Stimulated activated memory B cell treated with anti-CD40 and anti-IgM and Interleukin-4, amounts not matched to agents 10 μg/mL and 1 μg/mL and 100 μg/mL, for 72 hours (primary cell): ENCODE measurements around the gene ARSB.
"Not testable (repeated sequence)": the region's sequence is repeated elsewhere in the genome, so short reads cannot be mapped to it uniquely, and the experiment has no call there.

Experiments used
- ATAC-seq: fragments of 150-1000 bp; cut with Tn5 transposase; 2 replicates; pipeline ENCODE4 v1.10.0; 2021
- H3K27ac Mint-ChIP-seq: one replicate; pipeline ENCODE4 v1.8.0; 2022; ENCODE audit warnings: mild to moderate bottlenecking, mixed read lengths
- H3K27me3 Mint-ChIP-seq: one replicate; pipeline ENCODE4 v1.8.0; 2022; ENCODE audit warnings: mixed read lengths
- H3K36me3 Mint-ChIP-seq: one replicate; pipeline ENCODE4 v1.8.0; 2022; ENCODE audit warnings: mixed read lengths
- H3K4me1 Mint-ChIP-seq: one replicate; pipeline ENCODE4 v1.8.0; 2022; ENCODE audit warnings: mixed read lengths
- H3K4me3 Mint-ChIP-seq: one replicate; pipeline ENCODE4 v1.8.0; 2022; ENCODE audit warnings: mild to moderate bottlenecking, moderate library complexity, mixed read lengths
- H3K9me3 Mint-ChIP-seq: one replicate; pipeline ENCODE4 v1.8.0; 2022; ENCODE audit warnings: mixed read lengths

Gene ARSB

GRCh38 chr5:78879516-78879915 is 105.6 kb downstream of the ARSB start:
- ATAC-seq: no peak
- Mint-ChIP-seq H3K4me3 (no peak overlapping the region), H3K27ac (no peak overlapping the region), H3K36me3 (peaks cover 17% of the 10 kb centered on the region), H3K4me1 (no peaks in the 10 kb centered on the region), H3K27me3 (no peaks in the 10 kb centered on the region), H3K9me3 (no peaks in the 10 kb centered on the region)

- not testable (repeated sequence) for H3K4me3 Mint-ChIP-seq, H3K9me3 Mint-ChIP-seq, H3K4me1 Mint-ChIP-seq, H3K27ac Mint-ChIP-seq, H3K27me3 Mint-ChIP-seq, ATAC-seq
- H3K36me3 Mint-ChIP-seq: peaks cover 38% of the 10 kb centered on the region
Measured at GRCh38 chr5:78866076-78866475, 119.0 kb downstream of the ARSB start.

GRCh38 chr5:78858364-78858763 is 126.7 kb downstream of the ARSB start:
- H3K27ac Mint-ChIP-seq: no peak overlapping the region
- no peak overlapping the region for H3K4me3 Mint-ChIP-seq
- ATAC-seq: no peak
- no peaks in the 10 kb centered on the region for H3K27me3 Mint-ChIP-seq
- H3K9me3 Mint-ChIP-seq: peaks cover 4% of the 10 kb centered on the region
- H3K36me3 Mint-ChIP-seq: peaks cover 38% of the 10 kb centered on the region
- peaks cover 16% of the 10 kb centered on the region for H3K4me1 Mint-ChIP-seq

- Mint-ChIP-seq H3K4me3 (no peak overlapping the region), H3K27me3 (no peaks in the 10 kb centered on the region), H3K4me1 (no peaks in the 10 kb centered on the region), H3K36me3 (peaks cover 17% of the 10 kb centered on the region), H3K9me3 (peaks cover 4% of the 10 kb centered on the region), H3K27ac (no peak overlapping the region)
- no peak for ATAC-seq
Measured at GRCh38 chr5:78855026-78855425, 130.1 kb downstream of the ARSB start.

- ATAC-seq: not testable (repeated sequence)
Measured at GRCh38 chr5:78851891-78852290, 133.2 kb downstream of the ARSB start.

GRCh38 chr5:78845470-78845869 is 139.6 kb downstream of the ARSB start:
- peaks cover 6% of the 10 kb centered on the region for H3K36me3 Mint-ChIP-seq
- H3K4me1 Mint-ChIP-seq: peaks cover 28% of the 10 kb centered on the region
- H3K4me3 Mint-ChIP-seq: no peak overlapping the region
- no peak overlapping the region for H3K27ac Mint-ChIP-seq
- H3K9me3 Mint-ChIP-seq: peaks cover 3% of the 10 kb centered on the region
- ATAC-seq: no peak
- H3K27me3 Mint-ChIP-seq: no peaks in the 10 kb centered on the region

More at GRCh38 chr5:78851891-78852290, 133.2 kb downstream of the ARSB start:
- not testable (repeated sequence) for H3K27me3 Mint-ChIP-seq, H3K36me3 Mint-ChIP-seq, H3K4me3 Mint-ChIP-seq, H3K27ac Mint-ChIP-seq, H3K4me1 Mint-ChIP-seq, H3K9me3 Mint-ChIP-seq

GRCh38 chr5:78843436-78843835 is 141.7 kb downstream of the ARSB start:
- no peak overlapping the region for H3K27ac Mint-ChIP-seq
- H3K36me3 Mint-ChIP-seq: peaks cover 15% of the 10 kb centered on the region
- H3K27me3 Mint-ChIP-seq: no peaks in the 10 kb centered on the region
- no peak for ATAC-seq
- H3K9me3 Mint-ChIP-seq: peaks cover 3% of the 10 kb centered on the region
- H3K4me3 Mint-ChIP-seq: no peak overlapping the region
- peaks cover 28% of the 10 kb centered on the region for H3K4me1 Mint-ChIP-seq

GRCh38 chr5:78841767-78842166 is 143.3 kb downstream of the ARSB start:
- no peak overlapping the region for H3K27ac Mint-ChIP-seq
- no peak overlapping the region for H3K4me3 Mint-ChIP-seq
- H3K27me3 Mint-ChIP-seq: no peaks in the 10 kb centered on the region
- H3K9me3 Mint-ChIP-seq: peaks cover 3% of the 10 kb centered on the region
- peaks cover 24% of the 10 kb centered on the region for H3K36me3 Mint-ChIP-seq
- no peak for ATAC-seq
- H3K4me1 Mint-ChIP-seq: peaks cover 24% of the 10 kb centered on the region

- no peak for ATAC-seq
- no peaks in the 10 kb centered on the region for H3K27me3 Mint-ChIP-seq
- H3K4me3 Mint-ChIP-seq: no peak overlapping the region
- H3K27ac Mint-ChIP-seq: no peak overlapping the region
- no peaks in the 10 kb centered on the region for H3K9me3 Mint-ChIP-seq
- peaks cover under 1% of the 10 kb centered on the region for H3K4me1 Mint-ChIP-seq
- peaks cover 38% of the 10 kb centered on the region for H3K36me3 Mint-ChIP-seq
Measured at GRCh38 chr5:78838753-78839152, 146.4 kb downstream of the ARSB start.

- Mint-ChIP-seq H3K27ac (no peak overlapping the region), H3K4me1 (no peaks in the 10 kb centered on the region), H3K4me3 (no peak overlapping the region), H3K27me3 (no peaks in the 10 kb centered on the region), H3K36me3 (peaks cover 38% of the 10 kb centered on the region), H3K9me3 (no peaks in the 10 kb centered on the region)
- ATAC-seq: no peak
Measured at GRCh38 chr5:78837836-78838235, 147.3 kb downstream of the ARSB start.

GRCh38 chr5:78835176-78835575 is 149.9 kb downstream of the ARSB start:
- Mint-ChIP-seq H3K36me3 (peaks cover 42% of the 10 kb centered on the region), H3K27ac (no peak overlapping the region), H3K27me3 (no peaks in the 10 kb centered on the region), H3K4me3 (no peak overlapping the region), H3K4me1 (no peaks in the 10 kb centered on the region), H3K9me3 (no peaks in the 10 kb centered on the region)
- ATAC-seq: no peak

- ATAC-seq: no peak
- Mint-ChIP-seq H3K27ac (no peak overlapping the region), H3K36me3 (peaks cover 46% of the 10 kb centered on the region)
Measured at GRCh38 chr5:78833284-78833683, 151.8 kb downstream of the ARSB start.

GRCh38 chr5:78830528-78831046 is 154.5 kb downstream of the ARSB start:
- H3K27me3 Mint-ChIP-seq: no peaks in the 10 kb centered on the region
- ATAC-seq: no peak
- peaks cover 3% of the 10 kb centered on the region for H3K9me3 Mint-ChIP-seq
- no peak overlapping the region for H3K4me3 Mint-ChIP-seq
- H3K36me3 Mint-ChIP-seq: peaks cover 29% of the 10 kb centered on the region
- peak overlapping the region; percentile 34 for H3K27ac Mint-ChIP-seq
- peaks cover 27% of the 10 kb centered on the region for H3K4me1 Mint-ChIP-seq

More at GRCh38 chr5:78833284-78833683, 151.8 kb downstream of the ARSB start:
- H3K4me1 Mint-ChIP-seq: peaks cover 3% of the 10 kb centered on the region
- H3K9me3 Mint-ChIP-seq: peaks cover 3% of the 10 kb centered on the region
- H3K27me3 Mint-ChIP-seq: no peaks in the 10 kb centered on the region
- H3K4me3 Mint-ChIP-seq: no peak overlapping the region

GRCh38 chr5:78829811-78830527 is 155.1 kb downstream of the ARSB start:
- peaks cover 3% of the 10 kb centered on the region for H3K9me3 Mint-ChIP-seq
- H3K27me3 Mint-ChIP-seq: no peaks in the 10 kb centered on the region
- peaks cover 28% of the 10 kb centered on the region for H3K4me1 Mint-ChIP-seq
- no peak overlapping the region for H3K4me3 Mint-ChIP-seq
- no peak for ATAC-seq
- peaks cover 23% of the 10 kb centered on the region for H3K36me3 Mint-ChIP-seq
- peak overlapping the region; percentile 34 for H3K27ac Mint-ChIP-seq

GRCh38 chr5:78827725-78828124 is 157.4 kb downstream of the ARSB start:
- Mint-ChIP-seq H3K4me3 (no peak overlapping the region), H3K4me1 (peaks cover 28% of the 10 kb centered on the region), H3K27ac (peak overlapping the region; percentile 47), H3K27me3 (no peaks in the 10 kb centered on the region), H3K9me3 (peaks cover 3% of the 10 kb centered on the region), H3K36me3 (peaks cover 22% of the 10 kb centered on the region)
- no peak for ATAC-seq

- no peaks in the 10 kb centered on the region for H3K27me3 Mint-ChIP-seq
- H3K4me3 Mint-ChIP-seq: no peak overlapping the region
- peaks cover 3% of the 10 kb centered on the region for H3K9me3 Mint-ChIP-seq
- ATAC-seq: no peak
- H3K27ac Mint-ChIP-seq: peak overlapping the region; percentile 17
- H3K4me1 Mint-ChIP-seq: peaks cover 28% of the 10 kb centered on the region
- H3K36me3 Mint-ChIP-seq: peaks cover 28% of the 10 kb centered on the region
Measured at GRCh38 chr5:78824831-78825281, 160.3 kb downstream of the ARSB start.
